ENCODE measurements around the gene CYB561.

The CYB561 gene

DNA sequence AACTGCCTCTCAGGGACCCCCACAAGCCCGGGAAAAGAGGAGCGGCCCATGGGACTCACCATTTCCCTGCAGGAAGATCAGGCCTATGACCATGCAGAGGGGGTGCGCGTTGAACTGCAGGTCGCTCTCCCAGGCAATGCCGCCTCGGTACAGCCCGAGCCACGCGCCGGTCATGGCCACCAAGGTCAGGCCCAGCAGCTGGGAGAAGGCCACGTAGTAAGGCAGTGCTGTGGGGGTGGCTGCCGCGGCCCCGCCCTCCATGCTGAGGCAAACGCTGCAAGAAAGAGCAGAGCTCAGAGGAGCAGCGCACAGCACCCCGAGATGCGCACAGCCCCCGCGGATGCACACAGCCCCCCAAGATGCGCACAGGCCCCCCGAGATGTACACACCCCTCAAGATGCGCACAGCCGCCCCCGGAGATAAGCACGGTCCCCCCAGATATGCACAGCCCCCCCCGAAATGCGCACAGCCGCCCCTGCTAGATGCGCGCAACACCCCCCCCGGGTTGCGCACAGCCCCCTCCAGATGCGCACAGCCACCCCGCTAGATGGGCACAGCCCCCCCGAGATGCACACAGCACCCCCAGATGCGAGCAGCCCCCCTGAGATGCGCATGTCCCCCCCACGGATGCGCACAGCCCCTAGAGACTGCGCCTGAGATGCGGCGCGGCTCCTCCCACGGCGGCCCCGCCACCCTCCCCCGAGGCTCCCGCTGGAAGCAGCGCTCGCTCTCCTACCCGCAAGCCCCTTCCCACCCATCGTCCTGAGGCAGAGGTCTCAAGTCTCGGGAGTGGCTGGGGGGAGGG lies 8.6 kb downstream of the CYB561 start:
- Histone ChIP-seq H3K9ac (ENCODE audit: low read length in 5 of 5) (peak overlapping the region in 1 of 5 donors; percentile 39), H3K4me3 (ENCODE audit: low read depth in 1 of 5, low read length in 5 of 5) (no peak overlapping the region), H3K27me3 (ENCODE audit: control insufficient read depth in 5 of 5, insufficient read depth in 4 of 5, low read length in 5 of 5) (no peaks in the 10 kb centered on the region), H3K27ac (ENCODE audit: low read depth, low read length) (no peak overlapping the region), H3K4me1 (ENCODE audit: control insufficient read depth in 5 of 5, insufficient read depth in 5 of 5, low read length in 5 of 5) (peaks cover 21 to 82% (median 75%) of the 10 kb centered on the region in 5 donors), H3K36me3 (ENCODE audit: control insufficient read depth in 5 of 5, insufficient read depth in 5 of 5, low read length in 5 of 5) (peaks cover 0 to 8% (median 0%) of the 10 kb centered on the region in 5 donors), H3K9me3 (ENCODE audit: control insufficient read depth in 5 of 5, low read length in 5 of 5) (no peaks in the 10 kb centered on the region)

DNA sequence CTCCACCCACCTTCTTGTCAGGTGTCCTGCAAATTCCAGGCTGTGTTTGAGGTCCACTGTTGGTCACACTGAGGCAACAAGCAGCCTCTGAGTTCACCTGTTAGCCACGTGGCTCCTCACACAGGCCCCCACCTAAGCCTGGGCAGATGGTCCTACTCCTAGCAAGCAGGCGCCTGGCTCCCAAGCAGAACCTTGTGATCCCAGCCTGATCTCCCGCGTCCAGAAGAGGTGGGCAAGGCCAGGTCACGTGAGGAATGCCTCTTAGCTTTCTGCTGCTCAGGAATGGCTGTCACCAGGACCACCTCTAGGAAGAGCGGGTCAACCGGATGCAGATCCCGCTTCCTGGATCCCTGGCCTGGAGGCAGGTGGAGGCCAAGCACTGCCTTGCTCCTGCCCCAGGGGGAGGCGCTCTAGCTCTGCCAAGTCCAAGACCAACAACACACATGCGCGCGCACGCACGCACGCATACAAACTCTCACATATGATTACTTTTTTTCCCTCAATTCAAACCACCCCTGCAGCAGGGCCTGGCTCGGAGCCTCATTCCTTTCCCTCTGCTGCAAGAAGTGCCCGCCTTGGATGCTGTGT lies 9.5 kb downstream of the CYB561 start:
- H3K4me1 ChIP-seq (ENCODE audit: control insufficient read depth in 5 of 5, insufficient read depth in 5 of 5, low read length in 5 of 5) = peaks cover 21 to 82% (median 74%) of the 10 kb centered on the region in 5 donors
- H3K27ac ChIP-seq (ENCODE audit: low read depth, low read length) = no peak overlapping the region
- no peak overlapping the region for H3K4me3 ChIP-seq (ENCODE audit: low read depth in 1 of 5, low read length in 5 of 5)
- no peak overlapping the region for H3K9ac ChIP-seq (ENCODE audit: low read length in 5 of 5)
- H3K27me3 ChIP-seq (ENCODE audit: control insufficient read depth in 5 of 5, insufficient read depth in 4 of 5, low read length in 5 of 5) = no peaks in the 10 kb centered on the region
- no peaks in the 10 kb centered on the region for H3K9me3 ChIP-seq (ENCODE audit: control insufficient read depth in 5 of 5, low read length in 5 of 5)
- peaks cover 0 to 10% (median 0%) of the 10 kb centered on the region in 5 donors for H3K36me3 ChIP-seq (ENCODE audit: control insufficient read depth in 5 of 5, insufficient read depth in 5 of 5, low read length in 5 of 5)

DNA sequence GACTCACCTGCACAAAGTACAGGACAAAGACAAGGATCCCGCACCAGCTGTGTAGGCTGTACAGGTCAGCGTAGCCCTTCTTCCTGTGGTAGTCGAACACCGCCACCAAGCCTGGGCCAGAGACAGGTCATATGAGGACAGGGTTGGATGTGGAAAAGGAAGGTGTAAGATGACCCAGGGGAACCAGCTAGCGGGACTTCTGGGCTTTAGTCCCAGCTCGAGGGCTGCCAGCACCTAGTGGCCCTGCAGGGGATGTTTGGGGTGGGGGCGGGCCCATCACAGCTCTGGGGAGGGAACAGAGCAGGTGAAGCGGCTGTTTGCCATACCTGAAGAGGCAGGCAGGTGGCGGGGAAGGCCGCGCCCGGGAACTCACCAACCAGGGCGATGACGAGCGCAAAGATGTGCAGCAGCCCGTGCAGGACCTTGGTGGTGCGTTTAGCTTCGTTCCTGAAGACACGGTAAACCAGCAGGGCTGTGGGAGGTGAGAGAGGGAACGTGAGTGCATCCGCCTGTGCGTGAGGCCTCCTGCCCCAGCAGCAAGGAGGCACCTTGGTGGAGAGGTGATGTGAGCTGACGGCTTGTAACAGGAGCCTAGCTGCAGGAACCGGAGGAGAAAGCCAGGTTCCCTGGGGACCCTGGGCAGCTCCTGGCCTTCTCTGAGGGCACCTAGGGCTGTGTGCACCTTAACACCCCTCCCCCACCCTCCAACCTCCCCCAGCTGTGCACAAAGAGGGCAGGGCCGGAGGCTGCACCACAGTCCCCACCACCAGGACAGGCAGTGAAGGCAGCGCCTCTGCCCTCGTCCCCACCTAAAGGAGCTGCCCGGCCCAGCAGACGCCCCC lies 10.2 kb downstream of the CYB561 start:
- Histone ChIP-seq H3K9ac (ENCODE audit: low read length in 5 of 5) (no peak overlapping the region), H3K36me3 (ENCODE audit: control insufficient read depth in 5 of 5, insufficient read depth in 5 of 5, low read length in 5 of 5) (peaks cover 0 to 11% (median 0%) of the 10 kb centered on the region in 5 donors), H3K9me3 (ENCODE audit: control insufficient read depth in 5 of 5, low read length in 5 of 5) (no peaks in the 10 kb centered on the region), H3K4me1 (ENCODE audit: control insufficient read depth in 5 of 5, insufficient read depth in 5 of 5, low read length in 5 of 5) (peaks cover 21 to 75% (median 67%) of the 10 kb centered on the region in 5 donors), H3K27ac (ENCODE audit: low read depth, low read length) (peak overlapping the region; percentile 37), H3K27me3 (ENCODE audit: control insufficient read depth in 5 of 5, insufficient read depth in 4 of 5, low read length in 5 of 5) (no peaks in the 10 kb centered on the region), H3K4me3 (ENCODE audit: low read depth in 1 of 5, low read length in 5 of 5) (peak overlapping the region in 1 of 5 donors; percentile 5)

DNA sequence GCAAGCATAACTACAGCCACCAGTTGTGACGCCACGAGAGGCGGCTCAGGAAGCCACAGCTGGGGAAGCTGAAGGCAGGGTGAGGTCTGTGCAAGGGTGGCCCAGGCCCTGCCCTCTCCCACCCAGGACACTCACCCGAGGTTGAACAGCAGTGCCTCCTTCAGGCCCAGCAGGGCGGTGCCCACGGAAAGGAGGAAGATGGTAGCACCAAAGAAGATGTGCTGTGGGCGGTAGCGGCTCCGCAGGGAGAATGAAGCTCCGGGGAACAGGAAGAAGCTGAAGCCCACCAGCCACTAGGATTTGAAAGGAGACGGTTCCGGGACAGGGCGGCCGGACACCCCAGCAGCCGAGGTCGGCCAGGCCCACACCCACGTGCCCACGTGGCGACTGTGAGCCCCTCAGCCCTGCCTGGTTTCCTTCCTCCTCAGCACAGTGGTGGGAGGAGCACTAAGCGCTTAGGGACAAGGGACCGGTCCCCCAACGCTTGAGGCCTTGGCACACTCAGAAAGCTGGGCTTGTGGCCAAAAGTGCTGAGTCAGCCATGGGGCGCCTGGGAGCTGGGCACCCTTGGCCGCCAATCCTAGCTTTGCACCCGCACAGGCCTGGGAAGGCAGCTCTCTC lies 11.0 kb downstream of the CYB561 start:
- Histone ChIP-seq H3K27ac (ENCODE audit: low read depth, low read length) (peak overlapping the region; percentile 37), H3K4me1 (ENCODE audit: control insufficient read depth in 5 of 5, insufficient read depth in 5 of 5, low read length in 5 of 5) (peaks cover 20 to 67% (median 59%) of the 10 kb centered on the region in 5 donors), H3K4me3 (ENCODE audit: low read depth in 1 of 5, low read length in 5 of 5) (peak overlapping the region in 3 of 5 donors; percentile 5 to 11 (median 8)), H3K9me3 (ENCODE audit: control insufficient read depth in 5 of 5, low read length in 5 of 5) (no peaks in the 10 kb centered on the region), H3K27me3 (ENCODE audit: control insufficient read depth in 5 of 5, insufficient read depth in 4 of 5, low read length in 5 of 5) (no peaks in the 10 kb centered on the region), H3K9ac (ENCODE audit: low read length in 5 of 5) (peak overlapping the region in 1 of 5 donors; percentile 35), H3K36me3 (ENCODE audit: control insufficient read depth in 5 of 5, insufficient read depth in 5 of 5, low read length in 5 of 5) (peaks cover 0 to 11% (median 0%) of the 10 kb centered on the region in 5 donors)

DNA sequence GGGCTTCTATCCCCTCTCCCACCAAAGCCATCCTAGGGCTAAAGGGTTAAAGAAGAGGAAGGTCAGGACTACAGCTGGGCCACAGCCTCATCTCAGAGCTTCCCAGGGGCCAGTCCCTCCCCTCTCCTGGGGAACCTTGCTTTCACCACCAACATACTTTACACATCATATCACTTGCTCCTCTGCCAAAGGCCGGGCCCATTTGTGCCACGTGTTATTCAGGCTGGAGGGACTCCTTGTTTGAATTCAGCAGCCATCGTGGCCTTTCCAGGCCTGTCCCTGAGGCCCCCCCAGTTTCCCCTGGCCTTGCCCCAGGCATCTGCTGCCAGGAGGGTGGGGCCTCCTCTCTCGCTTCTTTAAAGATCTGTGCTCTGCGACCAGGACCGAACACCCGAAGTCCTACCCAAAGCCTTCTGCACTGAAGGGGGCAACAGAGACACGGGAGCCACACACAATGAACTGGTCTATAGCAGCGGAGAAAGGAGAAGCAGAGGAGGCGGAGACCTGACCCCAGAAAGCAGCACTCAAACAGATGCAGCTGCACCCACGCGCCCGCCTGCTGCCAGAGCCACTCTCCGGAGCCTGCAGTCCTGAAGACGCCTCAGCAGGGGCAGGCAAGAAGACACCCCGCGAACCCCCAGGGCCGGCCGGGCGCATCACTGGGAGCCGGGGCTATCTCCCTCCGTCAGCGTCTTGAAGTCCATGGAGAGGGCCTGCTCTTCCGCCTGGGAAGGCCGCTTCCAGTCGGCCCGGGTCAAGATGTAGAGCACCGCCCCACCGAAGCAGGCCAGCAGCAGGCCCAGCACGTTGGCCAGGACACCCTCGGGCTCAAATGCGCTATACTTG lies 12.1 kb downstream of the CYB561 start:
- Histone ChIP-seq H3K9ac (ENCODE audit: low read length in 5 of 5) (peak overlapping the region in 2 of 5 donors; percentile 18 to 56), H3K27me3 (ENCODE audit: control insufficient read depth in 5 of 5, insufficient read depth in 4 of 5, low read length in 5 of 5) (no peaks in the 10 kb centered on the region), H3K27ac (ENCODE audit: low read depth, low read length) (peak overlapping the region; percentile 76), H3K4me1 (ENCODE audit: control insufficient read depth in 5 of 5, insufficient read depth in 5 of 5, low read length in 5 of 5) (peaks cover 13 to 57% (median 48%) of the 10 kb centered on the region in 5 donors), H3K36me3 (ENCODE audit: control insufficient read depth in 5 of 5, insufficient read depth in 5 of 5, low read length in 5 of 5) (peaks cover 0 to 11% (median 0%) of the 10 kb centered on the region in 5 donors), H3K9me3 (ENCODE audit: control insufficient read depth in 5 of 5, low read length in 5 of 5) (no peaks in the 10 kb centered on the region), H3K4me3 (ENCODE audit: low read depth in 1 of 5, low read length in 5 of 5) (peak overlapping the region in 3 of 5 donors; percentile 3 to 30 (median 4))

DNA sequence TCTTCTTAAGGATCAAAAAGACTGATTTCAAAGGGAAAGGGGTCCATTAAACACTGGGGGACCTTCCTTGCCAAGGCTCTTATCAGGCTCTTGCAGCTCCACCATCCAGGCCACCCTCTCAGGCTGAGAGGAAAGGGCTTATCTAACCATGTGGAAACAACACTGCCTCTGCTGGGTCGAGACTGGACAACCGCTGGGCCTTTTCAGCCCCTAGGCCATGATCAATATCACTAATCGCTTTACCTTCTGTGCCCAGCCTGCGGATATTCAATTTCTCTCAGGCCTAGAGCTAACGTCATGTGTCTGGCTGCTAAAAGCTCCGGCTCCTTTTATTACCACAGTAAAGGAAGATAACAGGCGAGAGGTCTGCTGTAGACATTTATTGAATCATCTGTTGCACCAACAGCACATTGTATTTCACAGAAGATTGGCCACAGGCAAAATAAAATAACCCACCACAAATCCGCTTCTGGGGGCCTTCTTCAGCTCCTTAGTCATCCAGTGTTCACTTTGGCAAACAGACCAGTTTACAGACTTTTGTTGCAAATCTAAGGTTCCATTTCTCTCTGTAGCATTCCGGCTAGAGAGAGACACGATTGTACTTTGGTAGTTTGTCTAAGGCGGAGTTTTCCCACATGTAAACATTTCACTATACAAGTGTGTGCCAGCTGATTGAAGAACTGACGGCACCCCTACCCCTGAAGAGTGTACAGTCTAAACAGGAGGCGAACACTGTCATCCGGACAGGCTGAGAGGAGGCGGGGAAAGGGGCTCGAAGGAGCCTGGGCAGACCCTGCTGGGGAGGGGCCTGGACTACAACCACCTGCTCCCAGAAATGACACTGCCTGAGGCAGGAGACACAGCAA lies 13.9 kb downstream of the CYB561 start:
- no peaks in the 10 kb centered on the region for H3K9me3 ChIP-seq (ENCODE audit: control insufficient read depth in 5 of 5, low read length in 5 of 5)
- H3K4me1 ChIP-seq (ENCODE audit: control insufficient read depth in 5 of 5, insufficient read depth in 5 of 5, low read length in 5 of 5) = peaks cover 13 to 44% (median 40%) of the 10 kb centered on the region in 5 donors
- H3K27me3 ChIP-seq (ENCODE audit: control insufficient read depth in 5 of 5, insufficient read depth in 4 of 5, low read length in 5 of 5) = no peaks in the 10 kb centered on the region
- peaks cover 0 to 11% (median 0%) of the 10 kb centered on the region in 5 donors for H3K36me3 ChIP-seq (ENCODE audit: control insufficient read depth in 5 of 5, insufficient read depth in 5 of 5, low read length in 5 of 5)
- H3K27ac ChIP-seq (ENCODE audit: low read depth, low read length) = peak overlapping the region; percentile 50
- H3K9ac ChIP-seq (ENCODE audit: low read length in 5 of 5) = no peak overlapping the region
- H3K4me3 ChIP-seq (ENCODE audit: low read depth in 1 of 5, low read length in 5 of 5) = no peak overlapping the region

DNA sequence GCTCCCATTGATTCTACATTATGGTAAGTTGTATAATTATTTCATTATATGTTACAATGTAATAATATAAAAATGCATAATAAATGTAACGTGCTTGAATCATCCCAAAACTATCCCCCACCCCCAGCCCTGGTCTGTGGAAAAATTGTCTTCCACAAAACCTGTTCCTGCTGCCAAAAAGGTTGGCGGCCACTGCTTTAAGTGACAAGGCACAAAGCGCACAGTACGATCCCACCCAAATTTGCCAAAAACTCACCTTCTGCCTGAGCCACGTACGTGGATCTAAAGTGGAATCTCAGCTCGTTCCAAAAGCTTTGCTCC lies 14.5 kb downstream of the CYB561 start:
- H3K27me3 ChIP-seq (ENCODE audit: control insufficient read depth in 5 of 5, insufficient read depth in 4 of 5, low read length in 5 of 5) = no peaks in the 10 kb centered on the region
- no peaks in the 10 kb centered on the region for H3K9me3 ChIP-seq (ENCODE audit: control insufficient read depth in 5 of 5, low read length in 5 of 5)
- no peak overlapping the region for H3K9ac ChIP-seq (ENCODE audit: low read length in 5 of 5)
- no peak overlapping the region for H3K4me3 ChIP-seq (ENCODE audit: low read depth in 1 of 5, low read length in 5 of 5)
- H3K27ac ChIP-seq (ENCODE audit: low read depth, low read length) = no peak overlapping the region
- peaks cover 13 to 40% (median 37%) of the 10 kb centered on the region in 5 donors for H3K4me1 ChIP-seq (ENCODE audit: control insufficient read depth in 5 of 5, insufficient read depth in 5 of 5, low read length in 5 of 5)
- H3K36me3 ChIP-seq (ENCODE audit: control insufficient read depth in 5 of 5, insufficient read depth in 5 of 5, low read length in 5 of 5) = peaks cover 0 to 11% (median 0%) of the 10 kb centered on the region in 5 donors

DNA sequence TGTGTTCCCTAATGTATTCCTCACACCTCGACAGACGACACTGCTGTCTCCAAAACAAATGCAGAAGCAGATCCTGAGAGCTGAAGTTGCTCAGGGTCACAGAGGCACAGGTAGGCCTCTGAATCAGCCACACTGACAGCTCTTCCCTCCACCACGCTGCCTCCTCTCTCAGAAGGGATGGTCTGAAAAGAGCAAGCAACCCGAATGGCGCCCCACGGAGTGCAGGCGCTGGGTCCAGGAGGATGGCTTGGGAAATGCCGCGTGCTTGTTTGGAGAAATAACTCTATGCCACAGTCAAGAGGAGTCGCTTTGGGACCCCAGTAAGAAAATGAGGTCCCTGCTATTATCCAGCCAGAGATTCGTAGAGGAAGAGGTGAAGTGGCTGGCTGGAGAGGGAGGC lies 15.9 kb downstream of the CYB561 start:
- Histone ChIP-seq H3K27me3 (ENCODE audit: control insufficient read depth in 5 of 5, insufficient read depth in 4 of 5, low read length in 5 of 5) (no peaks in the 10 kb centered on the region), H3K4me3 (ENCODE audit: low read depth in 1 of 5, low read length in 5 of 5) (no peak overlapping the region), H3K9ac (ENCODE audit: low read length in 5 of 5) (no peak overlapping the region), H3K9me3 (ENCODE audit: control insufficient read depth in 5 of 5, low read length in 5 of 5) (no peaks in the 10 kb centered on the region), H3K27ac (ENCODE audit: low read depth, low read length) (no peak overlapping the region), H3K36me3 (ENCODE audit: control insufficient read depth in 5 of 5, insufficient read depth in 5 of 5, low read length in 5 of 5) (peaks cover 0 to 9% (median 0%) of the 10 kb centered on the region in 5 donors), H3K4me1 (ENCODE audit: control insufficient read depth in 5 of 5, insufficient read depth in 5 of 5, low read length in 5 of 5) (peaks cover 9 to 33% (median 30%) of the 10 kb centered on the region in 5 donors)

All from subcutaneous abdominal adipose tissue (tissue), 5 donors.